Chondrocyte (in vitro differentiated cells): ENCODE measurements around the gene GASK1A. TPM values are rescaled to one million over a fixed set of nuclear protein-coding genes. Genes with fewer than 3 reads are reported as not detected.
"Not testable (repeated sequence)": the region's sequence is repeated elsewhere in the genome, so short reads cannot be mapped to it uniquely, and the experiment has no call there.

Experiments
- DNase-seq: peaks from one replicate; pipeline ENCODE4 v3.0.0; 2021; ENCODE audit warnings: mixed read lengths, low spot score
- H3K27ac Mint-ChIP-seq: one replicate; pipeline ENCODE4 v1.8.0; 2021; ENCODE audit warnings: mild to moderate bottlenecking, moderate library complexity, mixed read lengths; ENCODE audit not compliant: unreplicated experiment
- H3K27me3 Mint-ChIP-seq: 2 replicates; pipeline ENCODE4 v1.8.0; 2021; ENCODE audit warnings: low read depth, mixed read lengths
- H3K36me3 Mint-ChIP-seq: 2 replicates; pipeline ENCODE4 v1.8.0; 2021; ENCODE audit warnings: low read depth, mixed read lengths
- H3K4me1 Mint-ChIP-seq: 2 replicates; pipeline ENCODE4 v1.8.0; 2021; ENCODE audit warnings: low read depth, mild to moderate bottlenecking, mixed read lengths
- H3K4me3 Mint-ChIP-seq: one replicate; pipeline ENCODE4 v1.8.0; 2021; ENCODE audit warnings: mild to moderate bottlenecking, moderate library complexity, mixed read lengths; ENCODE audit not compliant: unreplicated experiment
- H3K9me3 Mint-ChIP-seq: 2 replicates; pipeline ENCODE4 v1.8.0; 2021; ENCODE audit warnings: low read depth, mixed read lengths
- CTCF ChIP-seq: fragments of 200-600 bp; sonication (generic); IDR thresholded peaks from 2 replicates; pipeline ENCODE4 v1.5.0; 2021; ENCODE audit warnings: antibody characterized with exemption, mild to moderate bottlenecking, moderate library complexity
- total RNA-seq: library from RNA; stranded (reverse); gene quantifications from 3 replicates; pipeline ENCODE4 v1.2.1, GENCODE V29; 2021

GASK1A gene
- total RNA-seq, 1 donor from 2014 or later, result 0.17 TPM

- Mint-ChIP-seq H3K27ac (no peak overlapping the region), H3K9me3 (peaks cover 23% of the 10 kb centered on the region), H3K27me3 (peaks cover 22% of the 10 kb centered on the region), H3K4me1 (no peaks in the 10 kb centered on the region), H3K4me3 (no peak overlapping the region), H3K36me3 (no peaks in the 10 kb centered on the region)
- DNase-seq, result no peak
- TF ChIP-seq CTCF, result no peak
Measured at GRCh38 chr3:42970976-42971772, 7.9 kb upstream of the GASK1A start.

DNA sequence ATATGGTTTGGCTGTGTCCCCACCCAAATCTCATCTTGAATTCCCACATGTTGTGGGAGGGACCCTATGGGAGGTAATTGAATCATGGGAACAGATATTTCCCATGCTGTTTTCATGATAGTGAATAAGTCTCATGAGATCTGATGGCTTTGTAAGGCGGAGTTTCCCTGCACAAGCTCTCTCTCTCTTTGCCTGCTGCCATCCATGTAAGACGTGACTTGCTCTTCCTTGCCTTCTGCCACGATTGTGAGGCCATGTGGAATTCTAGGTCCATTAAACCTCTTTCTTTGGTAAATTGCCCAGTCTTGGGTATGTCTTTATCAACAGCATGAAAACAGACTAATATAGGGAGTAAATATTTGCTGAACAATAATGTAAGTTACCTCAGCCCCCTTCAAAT is 4.2 kb upstream of the GASK1A start:
- H3K4me3 Mint-ChIP-seq, DNase-seq, H3K4me1 Mint-ChIP-seq, H3K27ac Mint-ChIP-seq, H3K36me3 Mint-ChIP-seq: not testable (repeated sequence)
- Mint-ChIP-seq H3K9me3 (peaks cover 35% of the 10 kb centered on the region), H3K27me3 (peaks cover 27% of the 10 kb centered on the region)

DNA sequence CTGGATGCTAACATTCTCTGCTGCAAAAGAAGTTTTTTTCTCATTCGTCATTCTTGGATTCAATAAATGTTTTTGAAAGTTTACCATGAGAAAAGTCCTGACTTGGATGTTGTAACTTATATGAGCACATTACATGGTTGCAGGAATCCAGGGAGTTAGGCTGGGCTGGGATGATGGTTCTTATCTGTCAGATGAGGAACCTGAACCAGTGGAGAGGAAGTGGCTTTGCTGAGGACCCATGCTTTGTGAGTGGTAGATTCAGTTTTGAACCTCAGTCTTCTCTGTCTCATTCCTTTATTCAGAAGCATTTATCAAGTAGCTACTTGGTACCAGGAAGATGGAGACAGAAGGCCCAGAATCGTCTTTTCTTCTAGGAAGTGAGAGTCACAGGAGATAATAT is 3.7 kb upstream of the GASK1A start:
- Mint-ChIP-seq H3K4me3 (no peak overlapping the region), H3K4me1 (peaks cover 8% of the 10 kb centered on the region), H3K9me3 (peaks cover 35% of the 10 kb centered on the region), H3K27ac (no peak overlapping the region), H3K36me3 (peaks cover 3% of the 10 kb centered on the region), H3K27me3 (peaks cover 31% of the 10 kb centered on the region)
- DNase-seq, result no peak
- no peak for TF ChIP-seq CTCF

DNA sequence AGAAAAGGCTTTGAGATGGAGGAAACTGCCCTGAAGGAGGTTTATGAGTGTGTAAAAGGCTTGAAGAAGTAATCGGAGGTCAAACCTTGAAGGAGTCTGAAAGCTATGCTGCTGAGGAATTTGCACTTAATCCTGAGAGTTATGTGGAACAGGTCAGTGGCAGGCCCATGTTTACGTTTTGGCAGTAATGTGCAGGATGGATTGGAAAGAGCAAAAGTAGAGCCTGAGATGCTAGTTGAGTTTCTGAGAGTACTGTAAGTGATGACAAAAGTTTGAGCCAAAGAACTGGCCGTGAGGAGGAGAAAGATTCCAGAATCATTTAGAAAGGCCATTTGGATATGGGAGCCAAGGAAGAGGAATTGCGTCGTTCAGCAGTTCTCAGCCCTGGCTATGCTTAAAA is 3.2 kb upstream of the GASK1A start:
- Mint-ChIP-seq H3K27me3 (peaks cover 32% of the 10 kb centered on the region), H3K36me3 (peaks cover 3% of the 10 kb centered on the region), H3K27ac (no peak overlapping the region), H3K4me1 (peaks cover 8% of the 10 kb centered on the region), H3K9me3 (peaks cover 35% of the 10 kb centered on the region), H3K4me3 (no peak overlapping the region)
- TF ChIP-seq CTCF, result no peak
- DNase-seq, result no peak

DNA sequence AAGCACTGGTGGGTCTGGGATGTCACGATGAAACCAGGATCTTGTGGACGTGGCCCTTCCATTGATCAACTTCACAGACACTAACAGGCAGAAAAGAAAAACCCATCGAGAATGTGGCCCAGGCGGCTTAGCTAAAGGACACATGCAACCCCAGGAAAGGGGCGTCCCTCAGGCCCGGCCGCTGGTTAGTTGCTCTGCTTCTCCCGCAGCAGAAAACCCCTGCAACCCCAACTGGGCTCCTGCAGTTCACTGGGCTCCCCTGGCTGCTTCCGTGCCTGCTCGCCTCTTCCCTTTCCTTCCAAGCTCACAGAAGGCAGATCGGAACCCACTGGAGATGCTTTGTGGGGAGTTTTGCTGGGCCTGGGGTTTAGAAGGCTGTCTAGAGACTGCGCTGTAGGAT is 1.1 kb downstream of the GASK1A start:
- Mint-ChIP-seq H3K27me3 (peaks cover 41% of the 10 kb centered on the region), H3K4me3 (peak overlapping the region; percentile 69), H3K9me3 (peaks cover 19% of the 10 kb centered on the region), H3K4me1 (peaks cover 8% of the 10 kb centered on the region), H3K36me3 (peaks cover 3% of the 10 kb centered on the region), H3K27ac (no peak overlapping the region)
- no peak for DNase-seq
- TF ChIP-seq CTCF, result no peak

GRCh38 chr3:42980909-42981308 is 1.8 kb downstream of the GASK1A start:
- Mint-ChIP-seq H3K36me3 (peaks cover 3% of the 10 kb centered on the region), H3K27me3 (peaks cover 41% of the 10 kb centered on the region), H3K4me1 (peaks cover 8% of the 10 kb centered on the region), H3K9me3 (peaks cover 14% of the 10 kb centered on the region), H3K4me3 (no peak overlapping the region), H3K27ac (no peak overlapping the region)
- no peak for TF ChIP-seq CTCF
- DNase-seq, result no peak
